ENCODE data around the gene COMMD8. TPM values are rescaled to one million over a fixed set of nuclear protein-coding genes. Genes with fewer than 3 reads are reported as not detected.

Gene COMMD8
- total RNA-seq, 1 donor from 2014 or later: 15.7 TPM

GRCh38 chr4:47499700-47500099 lies 36.2 kb upstream of the COMMD8 start:
- DNase-seq (ENCODE audit: low spot score): no peak
- H3K9me3 Mint-ChIP-seq (ENCODE audit: low read depth): no peaks in the 10 kb centered on the region
- H3K4me3 Mint-ChIP-seq (ENCODE audit: unreplicated experiment): no peak overlapping the region
- no peaks in the 10 kb centered on the region for H3K27me3 Mint-ChIP-seq (ENCODE audit: low read depth)
- no peak overlapping the region for H3K27ac Mint-ChIP-seq (ENCODE audit: unreplicated experiment)
- no peaks in the 10 kb centered on the region for H3K4me1 Mint-ChIP-seq (ENCODE audit: low read depth)
- TF ChIP-seq, protein P1, sequence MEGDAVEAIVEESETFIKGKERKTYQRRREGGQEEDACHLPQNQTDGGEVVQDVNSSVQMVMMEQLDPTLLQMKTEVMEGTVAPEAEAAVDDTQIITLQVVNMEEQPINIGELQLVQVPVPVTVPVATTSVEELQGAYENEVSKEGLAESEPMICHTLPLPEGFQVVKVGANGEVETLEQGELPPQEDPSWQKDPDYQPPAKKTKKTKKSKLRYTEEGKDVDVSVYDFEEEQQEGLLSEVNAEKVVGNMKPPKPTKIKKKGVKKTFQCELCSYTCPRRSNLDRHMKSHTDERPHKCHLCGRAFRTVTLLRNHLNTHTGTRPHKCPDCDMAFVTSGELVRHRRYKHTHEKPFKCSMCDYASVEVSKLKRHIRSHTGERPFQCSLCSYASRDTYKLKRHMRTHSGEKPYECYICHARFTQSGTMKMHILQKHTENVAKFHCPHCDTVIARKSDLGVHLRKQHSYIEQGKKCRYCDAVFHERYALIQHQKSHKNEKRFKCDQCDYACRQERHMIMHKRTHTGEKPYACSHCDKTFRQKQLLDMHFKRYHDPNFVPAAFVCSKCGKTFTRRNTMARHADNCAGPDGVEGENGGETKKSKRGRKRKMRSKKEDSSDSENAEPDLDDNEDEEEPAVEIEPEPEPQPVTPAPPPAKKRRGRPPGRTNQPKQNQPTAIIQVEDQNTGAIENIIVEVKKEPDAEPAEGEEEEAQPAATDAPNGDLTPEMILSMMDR (IDR thresholded peaks at IDR 0.05): no peak
- peaks cover 2% of the 10 kb centered on the region for H3K36me3 Mint-ChIP-seq (ENCODE audit: low read depth)

DNA sequence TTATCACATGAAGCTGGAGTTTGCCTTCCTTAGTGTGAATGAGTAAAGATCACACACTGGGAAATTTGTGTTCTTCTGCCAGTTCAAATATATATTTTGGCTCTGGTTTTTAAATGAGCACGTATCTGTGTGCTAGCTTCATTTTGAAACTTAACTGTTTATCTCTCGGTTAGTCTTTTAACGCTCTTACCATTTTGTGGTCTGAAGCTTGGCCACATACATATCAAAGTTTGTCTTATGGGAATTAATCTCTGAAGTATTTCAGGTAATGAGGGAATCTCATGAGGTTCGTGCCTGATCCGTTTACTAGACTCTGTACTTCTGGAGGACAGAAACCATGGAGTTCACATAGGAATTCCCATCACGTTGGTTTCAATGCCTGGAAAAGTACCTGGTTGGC lies 35.4 kb upstream of the COMMD8 start:
- TF ChIP-seq, protein P1 (IDR thresholded peaks at IDR 0.05): no peak
- no peak for DNase-seq (ENCODE audit: low spot score)
- Mint-ChIP-seq H3K27ac (ENCODE audit: unreplicated experiment) (peak overlapping the region; percentile 65), H3K27me3 (ENCODE audit: low read depth) (no peaks in the 10 kb centered on the region), H3K4me1 (ENCODE audit: low read depth) (peaks cover 6% of the 10 kb centered on the region), H3K4me3 (ENCODE audit: unreplicated experiment) (no peak overlapping the region), H3K9me3 (ENCODE audit: low read depth) (no peaks in the 10 kb centered on the region), H3K36me3 (ENCODE audit: low read depth) (peaks cover 2% of the 10 kb centered on the region)

DNA sequence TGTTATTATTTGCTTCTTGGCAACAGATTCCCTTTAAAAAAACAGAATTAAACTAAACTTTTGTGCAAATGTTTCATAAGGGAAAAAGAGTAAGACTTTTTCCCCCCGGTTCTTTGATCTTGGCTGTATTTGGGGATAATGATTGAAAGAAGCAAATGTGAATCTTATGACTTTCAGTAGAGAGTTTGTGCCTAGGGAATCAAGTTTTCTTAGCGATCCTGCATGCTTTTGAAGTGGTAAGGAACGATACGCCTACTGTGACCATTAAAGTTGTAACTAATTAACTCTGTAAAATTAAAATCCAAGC lies 30.6 kb upstream of the COMMD8 start:
- Mint-ChIP-seq H3K27me3 (ENCODE audit: low read depth) (no peaks in the 10 kb centered on the region), H3K9me3 (ENCODE audit: low read depth) (no peaks in the 10 kb centered on the region), H3K27ac (ENCODE audit: unreplicated experiment) (no peak overlapping the region), H3K4me3 (ENCODE audit: unreplicated experiment) (no peak overlapping the region), H3K36me3 (ENCODE audit: low read depth) (peaks cover 8% of the 10 kb centered on the region), H3K4me1 (ENCODE audit: low read depth) (peaks cover 30% of the 10 kb centered on the region)
- TF ChIP-seq, protein P1 (IDR thresholded peaks at IDR 0.05): no peak
- no peak for DNase-seq (ENCODE audit: low spot score)

DNA sequence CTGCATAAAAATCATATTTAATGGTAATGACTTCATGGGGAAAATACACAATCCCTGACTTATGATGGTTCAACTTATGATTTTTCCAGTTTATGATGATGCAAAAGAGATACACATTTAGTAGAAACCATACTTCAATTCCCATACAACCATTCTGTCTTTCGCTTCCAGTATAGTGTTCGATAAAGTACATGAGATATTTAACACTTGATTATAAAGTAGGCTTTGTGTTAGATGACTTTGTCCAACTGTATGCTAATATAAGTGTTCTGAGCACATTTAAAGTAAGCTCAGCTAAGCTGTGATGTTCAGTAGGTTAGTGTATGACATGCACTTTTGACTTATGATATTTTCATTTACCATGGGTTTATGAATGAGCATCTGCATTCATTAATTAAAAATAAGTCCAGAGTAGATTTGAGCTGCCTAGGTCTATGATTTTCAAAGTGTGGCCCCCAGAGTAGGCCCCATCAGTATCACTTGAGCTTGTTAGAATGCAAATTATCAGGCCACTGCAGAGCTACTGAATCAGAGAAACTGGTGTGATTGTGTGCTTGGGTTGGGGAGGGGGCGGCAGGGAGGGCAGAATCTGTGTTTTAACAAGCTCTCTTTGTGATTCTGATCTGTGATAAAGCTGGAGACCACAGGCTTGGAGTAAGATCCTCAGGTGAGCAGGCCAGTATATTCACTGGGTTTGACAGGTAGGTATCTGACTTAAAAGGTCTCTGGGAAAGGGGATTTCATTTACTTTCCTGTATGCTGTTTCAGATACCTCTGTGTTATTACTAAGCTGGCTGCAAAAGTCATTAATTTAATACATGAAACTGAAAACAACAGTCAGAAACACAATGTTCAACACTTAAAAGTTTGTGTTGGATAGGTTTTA lies 30.0 kb upstream of the COMMD8 start:
- TF ChIP-seq, protein P1 (IDR thresholded peaks at IDR 0.05): no peak

DNA sequence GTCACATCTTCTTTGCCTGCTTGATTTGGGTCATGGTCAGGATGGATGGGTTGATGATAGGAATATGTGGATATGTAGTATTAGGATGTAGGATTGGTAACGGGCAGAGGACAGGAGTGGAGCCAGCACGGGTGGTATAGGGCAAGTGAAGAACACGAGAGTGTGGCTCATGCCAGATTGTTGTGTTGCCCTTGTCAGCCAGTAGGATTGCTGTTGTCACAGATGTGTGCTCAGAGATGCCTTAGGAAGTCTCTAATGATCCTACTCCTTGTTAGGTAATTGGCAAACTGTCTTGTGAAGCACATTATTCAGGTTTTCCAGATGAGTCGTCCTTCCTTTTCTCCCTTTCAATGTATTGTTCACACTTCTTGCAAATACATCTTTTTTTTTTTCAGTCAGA lies 27.0 kb upstream of the COMMD8 start:
- no peak for DNase-seq (ENCODE audit: low spot score)
- no peak overlapping the region for H3K4me3 Mint-ChIP-seq (ENCODE audit: unreplicated experiment)
- H3K27me3 Mint-ChIP-seq (ENCODE audit: low read depth): no peaks in the 10 kb centered on the region
- peaks cover 9% of the 10 kb centered on the region for H3K36me3 Mint-ChIP-seq (ENCODE audit: low read depth)
- no peak overlapping the region for H3K27ac Mint-ChIP-seq (ENCODE audit: unreplicated experiment)
- peaks cover 47% of the 10 kb centered on the region for H3K4me1 Mint-ChIP-seq (ENCODE audit: low read depth)
- TF ChIP-seq, protein P1 (IDR thresholded peaks at IDR 0.05): peak; percentile 65
- H3K9me3 Mint-ChIP-seq (ENCODE audit: low read depth): peaks cover 2% of the 10 kb centered on the region

More for the DNA sequence above, 30.0 kb upstream of the COMMD8 start:
- no peak for DNase-seq (ENCODE audit: low spot score)
- Mint-ChIP-seq H3K4me3 (ENCODE audit: unreplicated experiment) (no peak overlapping the region), H3K9me3 (ENCODE audit: low read depth) (peaks cover 2% of the 10 kb centered on the region), H3K27ac (ENCODE audit: unreplicated experiment) (no peak overlapping the region), H3K27me3 (ENCODE audit: low read depth) (no peaks in the 10 kb centered on the region), H3K4me1 (ENCODE audit: low read depth) (peaks cover 36% of the 10 kb centered on the region), H3K36me3 (ENCODE audit: low read depth) (peaks cover 10% of the 10 kb centered on the region)
